GM21447 (cell line): ENCODE data around the gene OAS3.

Source experiments
- ATAC-seq: cut with Tn5 transposase; IDR thresholded peaks from one replicate; pipeline ENCODE4 v1.9.1; 2021; ENCODE audit not compliant: unreplicated experiment

OAS3 gene

DNA sequence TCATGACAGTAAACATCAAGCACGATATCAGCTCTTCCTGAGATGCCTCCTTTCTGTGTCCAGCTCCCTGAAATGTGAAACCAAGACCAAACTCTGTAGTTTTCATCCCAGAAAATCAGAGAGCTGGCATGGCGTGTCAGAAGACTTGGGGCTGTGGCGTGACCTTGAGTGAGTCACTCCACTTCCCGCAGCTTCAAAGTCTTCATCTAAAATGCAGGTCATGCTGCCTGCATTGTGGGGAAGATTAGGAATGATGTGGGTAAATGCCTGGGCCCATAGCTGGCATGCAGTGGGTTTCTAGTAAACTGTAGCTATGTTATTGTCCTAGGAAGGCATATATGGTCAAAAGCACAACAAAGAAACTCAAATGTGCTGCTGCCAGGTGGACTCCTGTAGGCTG lies 68.9 kb downstream of the OAS3 start:
- ATAC-seq = no peak

GRCh38 chr12:113010701-113011100 lies 72.4 kb downstream of the OAS3 start:
- no peak for ATAC-seq

GRCh38 chr12:113014565-113014964 lies 76.3 kb downstream of the OAS3 start:
- no peak for ATAC-seq

GRCh38 chr12:113016796-113017195 lies 78.5 kb downstream of the OAS3 start:
- ATAC-seq = no peak

DNA sequence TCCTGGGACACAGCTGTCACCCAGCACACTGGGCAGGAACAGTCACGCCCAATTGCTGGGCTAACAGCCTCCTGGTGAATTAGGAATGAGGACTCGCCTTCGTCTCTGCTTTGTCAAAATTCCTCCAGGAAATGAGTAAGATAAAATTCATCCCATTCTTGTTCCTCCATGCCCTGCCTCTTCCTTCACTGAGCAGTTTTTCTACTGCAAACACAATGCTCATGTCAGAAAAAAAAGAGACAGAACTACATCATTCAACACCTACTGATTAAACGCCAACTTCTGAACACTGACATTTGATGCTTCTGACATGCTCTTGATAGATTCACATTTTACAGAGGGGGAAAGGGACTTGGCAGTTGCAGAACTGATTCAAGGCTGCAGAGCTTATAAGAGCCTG lies 80.8 kb downstream of the OAS3 start:
- ATAC-seq = no peak

GRCh38 chr12:113021500-113021899 lies 83.2 kb downstream of the OAS3 start:
- no peak for ATAC-seq
